Testis (tissue), 3 donors: ENCODE results near the gene PIP5K1C. TPM values are rescaled to one million over a fixed set of nuclear protein-coding genes. Genes with fewer than 3 reads are reported as not detected.

Experiments
- DNase-seq: peaks from one replicate; pipeline ENCODE4 v3.0.0-alpha.2; 2019
- H3K27ac ChIP-seq, 2 donors: fragments of 200-600 bp; sonication (generic); one replicate each; pipeline ENCODE4 v1.5.1; 2019
- H3K27me3 ChIP-seq: fragments of 200-600 bp; sonication (generic); one replicate; pipeline ENCODE4 v1.5.1; 2019
- H3K36me3 ChIP-seq: fragments of 200-600 bp; sonication (generic); one replicate; pipeline ENCODE4 v1.5.1; 2017; ENCODE audit warnings: low read depth; ENCODE audit errors: missing control alignments
- H3K4me1 ChIP-seq: fragments of 200-600 bp; sonication (generic); one replicate; pipeline ENCODE4 v1.5.1; 2019
- H3K4me3 ChIP-seq, 2 donors: fragments of 200-600 bp; sonication (generic); one replicate each; pipeline ENCODE4 v1.5.1; 2017 to 2019
- H3K9me3 ChIP-seq: fragments of 200-600 bp; sonication (generic); one replicate; pipeline ENCODE4 v1.5.1; 2017
- POLR2A ChIP-seq: fragments of 450-650 bp; IDR thresholded peaks from one replicate; pipeline ENCODE4 v1.6.1; 2017; ENCODE audit warnings: antibody characterized with exemption, mild to moderate bottlenecking, moderate library complexity
- WGBS, 2 donors: methylation state at CpG; one replicate each; pipeline ENCODE4 v1.1.5; 2018; 5-methylcytosine and 5-hydroxymethylcytosine counted together
- intact Hi-C: fragments of 100-400 bp; cut with DNase I; formaldehyde crosslinking; loops from one replicate; pipeline ENCODE4 v1.15.1; 2023; ENCODE audit warnings: low total_unique reads
- polyA plus RNA-seq: library from polyadenylated mRNA; stranded (reverse); fragments of 350-450 nt; fragmentation: Illumina TruSeq; extraction: RNeasy Lipid Tissue Mini Kit (QIAGEN cat#74804); gene quantifications from one replicate; pipeline ENCODE4 v1.2.3, GENCODE V29; 2014; ENCODE audit warnings: low read depth, low replicate concordance; ENCODE audit not compliant: insufficient read depth
- total RNA-seq, 2 donors: library from RNA; depleted of rRNA; stranded (reverse); fragments of >200 nt; gene quantifications; one replicate each; pipeline ENCODE4 v1.2.3, GENCODE V29; 2016
- TF ChIP-seq, protein P1 (sequence below), 3 experiments: fragments of 450-650 bp in 2 of 3; fragments of 200-600 bp in 1 of 3; sonication (generic) in 1 of 3; IDR thresholded peaks; one replicate each; pipeline ENCODE4 v1.5.1; 2016 to 2019; ENCODE audit warnings: antibody characterized with exemption in 3 of 3, mild to moderate bottlenecking in 2 of 3, moderate library complexity in 1 of 3

PIP5K1C gene
- total and polyA plus RNA-seq, 3 donors from 2014 or later = 80.2 to 99.1 (median 87.0) TPM

DNA sequence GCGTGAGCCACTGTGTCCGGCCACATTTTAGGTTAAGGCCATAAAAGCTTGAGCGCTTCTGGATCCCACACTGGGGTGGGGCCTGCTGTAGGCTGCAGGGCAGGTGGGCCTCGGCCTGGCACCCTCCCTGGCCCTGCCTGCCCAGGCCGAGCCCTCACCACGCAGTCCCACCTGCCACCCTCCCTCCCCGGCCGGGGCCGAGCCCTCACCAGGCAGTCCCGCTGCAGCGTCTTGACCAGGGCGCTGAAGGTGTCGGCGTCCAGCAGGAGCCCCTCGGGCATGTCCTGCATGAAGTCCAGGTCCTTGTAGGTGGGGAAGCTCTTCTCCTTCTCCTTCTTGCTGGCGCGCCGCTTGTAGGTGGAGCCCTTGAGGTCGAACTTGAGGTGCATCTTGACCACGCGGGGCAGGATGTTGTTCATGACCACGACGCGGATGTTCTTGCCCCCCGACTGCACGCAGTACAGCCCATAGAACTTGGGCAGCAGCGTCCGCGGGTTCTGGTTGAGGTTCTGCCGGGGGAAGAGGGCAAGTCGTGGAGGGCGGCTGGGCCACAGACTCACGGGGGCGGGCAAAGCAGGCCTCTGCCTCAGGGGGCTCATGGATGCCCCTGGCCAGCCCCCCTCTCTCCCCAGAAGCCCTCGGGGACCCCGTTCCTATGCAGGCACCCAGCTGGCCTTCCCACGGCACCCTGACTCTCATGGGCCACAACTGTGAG, 47.0 kb downstream of the PIP5K1C start:
- no peak overlapping the region for H3K27ac ChIP-seq
- TF ChIP-seq, protein P1, sequence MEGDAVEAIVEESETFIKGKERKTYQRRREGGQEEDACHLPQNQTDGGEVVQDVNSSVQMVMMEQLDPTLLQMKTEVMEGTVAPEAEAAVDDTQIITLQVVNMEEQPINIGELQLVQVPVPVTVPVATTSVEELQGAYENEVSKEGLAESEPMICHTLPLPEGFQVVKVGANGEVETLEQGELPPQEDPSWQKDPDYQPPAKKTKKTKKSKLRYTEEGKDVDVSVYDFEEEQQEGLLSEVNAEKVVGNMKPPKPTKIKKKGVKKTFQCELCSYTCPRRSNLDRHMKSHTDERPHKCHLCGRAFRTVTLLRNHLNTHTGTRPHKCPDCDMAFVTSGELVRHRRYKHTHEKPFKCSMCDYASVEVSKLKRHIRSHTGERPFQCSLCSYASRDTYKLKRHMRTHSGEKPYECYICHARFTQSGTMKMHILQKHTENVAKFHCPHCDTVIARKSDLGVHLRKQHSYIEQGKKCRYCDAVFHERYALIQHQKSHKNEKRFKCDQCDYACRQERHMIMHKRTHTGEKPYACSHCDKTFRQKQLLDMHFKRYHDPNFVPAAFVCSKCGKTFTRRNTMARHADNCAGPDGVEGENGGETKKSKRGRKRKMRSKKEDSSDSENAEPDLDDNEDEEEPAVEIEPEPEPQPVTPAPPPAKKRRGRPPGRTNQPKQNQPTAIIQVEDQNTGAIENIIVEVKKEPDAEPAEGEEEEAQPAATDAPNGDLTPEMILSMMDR (IDR thresholded peaks at IDR 0.05) = no peak
- no peak for TF ChIP-seq POLR2A
- H3K27me3 ChIP-seq = no peaks in the 10 kb centered on the region
- DNase-seq = no peak
- no peak overlapping the region for H3K4me3 ChIP-seq
- H3K9me3 ChIP-seq = no peaks in the 10 kb centered on the region
- H3K4me1 ChIP-seq = peaks cover 8% of the 10 kb centered on the region
- whole genome bisulfite sequencing, 2 donors = 90 to 92% methylated on average over 24 to 34 of the region's 37 CpGs
- intact Hi-C loops = no loop called here
- no peaks in the 10 kb centered on the region for H3K36me3 ChIP-seq

GRCh38 chr19:3652422-3652821, 47.8 kb downstream of the PIP5K1C start:
- no peak overlapping the region for H3K4me3 ChIP-seq
- H3K27me3 ChIP-seq = no peaks in the 10 kb centered on the region
- no peaks in the 10 kb centered on the region for H3K36me3 ChIP-seq
- WGBS, 2 donors = 96 to 100% methylated on average over 4 to 14 of the region's 14 CpGs
- intact Hi-C loops = no loop called here
- no peaks in the 10 kb centered on the region for H3K9me3 ChIP-seq
- peaks cover 8% of the 10 kb centered on the region for H3K4me1 ChIP-seq
- no peak overlapping the region for H3K27ac ChIP-seq
- TF ChIP-seq, protein P1 (IDR thresholded peaks at IDR 0.05) = no peak
- no peak for TF ChIP-seq POLR2A
- no peak for DNase-seq

GRCh38 chr19:3651684-3652083, 48.6 kb downstream of the PIP5K1C start:
- H3K27ac ChIP-seq = no peak overlapping the region
- TF ChIP-seq, protein P1 (IDR thresholded peaks at IDR 0.05) = no peak
- TF ChIP-seq POLR2A = no peak
- no peak overlapping the region for H3K4me3 ChIP-seq
- H3K27me3 ChIP-seq = no peaks in the 10 kb centered on the region
- intact Hi-C loops = no loop called here
- H3K4me1 ChIP-seq = peaks cover 8% of the 10 kb centered on the region
- DNase-seq = no peak
- no peaks in the 10 kb centered on the region for H3K36me3 ChIP-seq
- no peaks in the 10 kb centered on the region for H3K9me3 ChIP-seq
- WGBS, 2 donors = 95 to 98% methylated on average over 8 to 33 of the region's 33 CpGs

GRCh38 chr19:3649888-3650287, 50.4 kb downstream of the PIP5K1C start:
- H3K36me3 ChIP-seq = no peaks in the 10 kb centered on the region
- intact Hi-C loops = no loop called here
- 82 to 95% methylated on average over 3 to 16 of the region's 16 CpGs for WGBS, 2 donors
- H3K27me3 ChIP-seq = no peaks in the 10 kb centered on the region
- H3K27ac ChIP-seq = no peak overlapping the region
- H3K4me3 ChIP-seq = no peak overlapping the region
- peaks cover 8% of the 10 kb centered on the region for H3K4me1 ChIP-seq
- DNase-seq = no peak
- H3K9me3 ChIP-seq = no peaks in the 10 kb centered on the region
- TF ChIP-seq, protein P1 (IDR thresholded peaks at IDR 0.05) = no peak
